Spleen (tissue), 11 donors: Measurements from ENCODE around the gene TPD52L2. TPM values are rescaled to one million over a fixed set of nuclear protein-coding genes. Genes with fewer than 3 reads are reported as not detected.

ENCODE experiments used
- DNase-seq: peaks from one replicate; pipeline ENCODE4 v3.0.0-alpha.2; 2020
- H3K27ac ChIP-seq, 8 donors: fragments of 200-600 bp; sonication (generic) in 7 of 8; 1 replicate in 4 of 8; 2 replicates in 4 of 8; pipeline versions ENCODE4 v1.5.0 to v1.8.0; 2016 to 2021; ENCODE audit warnings: inconsistent platforms in 4 of 8, mild to moderate bottlenecking in 4 of 8, moderate library complexity in 1 of 8
- H3K27me3 ChIP-seq, 7 donors: fragments of 200-600 bp; sonication (generic) in 6 of 7; replicated peaks in 1 of 7; 1 replicate in 4 of 7; 2 replicates in 3 of 7; pipeline versions ENCODE4 v1.5.0 to v1.8.0; 2016 to 2021; ENCODE audit warnings: inconsistent platforms in 3 of 7, mild to moderate bottlenecking in 1 of 7
- H3K36me3 ChIP-seq, 6 donors: fragments of 200-600 bp; sonication (generic) in 5 of 6; 1 replicate in 4 of 6; 2 replicates in 2 of 6; pipeline versions ENCODE4 v1.5.0 to v1.8.0; 2016 to 2021; ENCODE audit warnings: inconsistent platforms in 2 of 6
- H3K4me1 ChIP-seq, 6 donors: fragments of 200-600 bp; sonication (generic) in 5 of 6; 1 replicate in 3 of 6; 2 replicates in 3 of 6; pipeline versions ENCODE4 v1.5.0 to v1.8.0; 2016 to 2021; ENCODE audit warnings: inconsistent platforms in 3 of 6
- H3K4me3 ChIP-seq, 8 donors: fragments of 200-600 bp; sonication (generic) in 7 of 8; 1 replicate in 4 of 8; 2 replicates in 4 of 8; pipeline versions ENCODE4 v1.5.0 to v1.8.0; 2016 to 2021; ENCODE audit warnings: inconsistent platforms in 4 of 8, mild to moderate bottlenecking in 4 of 8, moderate library complexity in 2 of 8
- H3K9me3 ChIP-seq, 8 donors: fragments of 200-600 bp; sonication (generic) in 7 of 8; 1 replicate in 4 of 8; 2 replicates in 4 of 8; pipeline versions ENCODE4 v1.5.0 to v1.8.0; 2016 to 2021; ENCODE audit warnings: inconsistent platforms in 4 of 8
- CTCF ChIP-seq, 11 experiments: fragments of 200-600 bp in 7 of 11; fragments of 450-650 bp in 4 of 11; sonication (generic) in 4 of 11; IDR thresholded peaks in 8 of 11; conservative IDR thresholded peaks in 3 of 11; 1 replicate in 7 of 11; 2 replicates in 4 of 11; pipeline versions ENCODE4 v1.4.0 to v1.8.0; 2016 to 2021; ENCODE audit warnings: antibody characterized with exemption in 11 of 11, inconsistent platforms in 4 of 11, mild to moderate bottlenecking in 1 of 11
- POLR2A ChIP-seq, 3 donors: fragments of 450-650 bp; IDR thresholded peaks; one replicate each; pipeline ENCODE4 v1.5.1; 2017; ENCODE audit warnings: antibody characterized with exemption in 3 of 3, mild to moderate bottlenecking in 1 of 3
- POLR2AphosphoS5 ChIP-seq, 3 donors: sonication (generic); formaldehyde crosslinking; IDR thresholded peaks; one replicate each; pipeline ENCODE4 v1.5.1; 2017; ENCODE audit warnings: antibody characterized with exemption in 3 of 3
- WGBS, 5 donors: extraction: QIAGEN DNeasy Blood & Tissue Kit in 3 of 5; methylation state at CpG; one replicate each; pipeline versions ENCODE4 v1.1.5 to v1.1.7; 2013 to 2018; 5-methylcytosine and 5-hydroxymethylcytosine counted together
- intact Hi-C: fragments of 100-400 bp; cut with DNase I; formaldehyde crosslinking; loops from one replicate; pipeline ENCODE4 v1.15.0; 2023; ENCODE audit warnings: low total_unique reads
- polyA plus RNA-seq, 3 donors: library from polyadenylated mRNA; stranded (reverse); fragments of 200-250 nt; gene quantifications; one replicate each; pipeline ENCODE4 v1.2.1, GENCODE V29; 2013
- total RNA-seq, 7 donors: library from RNA; depleted of rRNA in 3 of 7; stranded (reverse); fragments of >200 nt in 3 of 7; fragmentation: NEBNext Ultra II Directional in 4 of 7; extraction: Animal tissue kit (Norgen Biotek cat#: 25700) in 4 of 7; gene quantifications; one replicate each; pipeline versions ENCODE4 v1.1.0 to v1.2.1, GENCODE V29; 2016 to 2021
- donor health status: healthy with polysubstance abuse.
- donor health status: DM: no; HTN: no; CAD: no; lungs with moderate emphysema.
- donor health status: DM: no; HTN: no; CAD: no.
- donor health status: Bipolar disorder and iron deficiency.
- donor health status: healthy.
- donor health status: DM: no; HTN: no; CAD: no.
- donor health status: DM: yes; HTN: yes; CAD: no.

TPD52L2 gene
- total and polyA plus RNA-seq, 10 donors = 60.2 to 102 (median 87.4) TPM

- DNase-seq = no peak
- Histone ChIP-seq H3K27me3 (no peaks in the 10 kb centered on the region), H3K27ac (no peak overlapping the region), H3K36me3 (peaks cover 6 to 89% (median 39%) of the 10 kb centered on the region in 6 donors), H3K4me3 (no peak overlapping the region), H3K9me3 (no peaks in the 10 kb centered on the region), H3K4me1 (peaks cover 0 to 43% (median 9%) of the 10 kb centered on the region in 6 donors)
- intact Hi-C loops = no loop called here
- TF ChIP-seq POLR2AphosphoS5 (IDR thresholded peaks at IDR 0.05) (no peak), CTCF (IDR thresholded peaks at IDR 0.05 in 8 of 11, conservative IDR thresholded peaks at IDR 0.05 in 3 of 11) (no peak), POLR2A (IDR thresholded peaks at IDR 0.05) (no peak)
- 86 to 90% (median 88%) methylated on average over 8 of the region's 8 CpGs for WGBS, 5 donors
Observed at GRCh38 chr20:63923651-63924050, 58.6 kb downstream of the TPD52L2 start.

GRCh38 chr20:63924241-63924640 is 59.2 kb downstream of the TPD52L2 start:
- no peak for TF ChIP-seq CTCF (IDR thresholded peaks at IDR 0.05 in 8 of 11, conservative IDR thresholded peaks at IDR 0.05 in 3 of 11)
- no peak for TF ChIP-seq POLR2A (IDR thresholded peaks at IDR 0.05)
- no peak for TF ChIP-seq POLR2AphosphoS5 (IDR thresholded peaks at IDR 0.05)
- H3K4me1 ChIP-seq = peaks cover 0 to 38% (median 7%) of the 10 kb centered on the region in 6 donors
- no peak overlapping the region for H3K4me3 ChIP-seq
- intact Hi-C loops = no loop called here
- DNase-seq = no peak
- H3K27me3 ChIP-seq = no peaks in the 10 kb centered on the region
- H3K36me3 ChIP-seq = peaks cover 6 to 89% (median 40%) of the 10 kb centered on the region in 6 donors
- H3K9me3 ChIP-seq = no peaks in the 10 kb centered on the region
- 70 to 79% (median 75%) methylated on average over 9 of the region's 9 CpGs for WGBS, 5 donors
- H3K27ac ChIP-seq = no peak overlapping the region

- Histone ChIP-seq H3K4me1 (peaks cover 0 to 37% (median 7%) of the 10 kb centered on the region in 6 donors), H3K36me3 (peaks cover 9 to 89% (median 55%) of the 10 kb centered on the region in 6 donors), H3K27ac (peak overlapping the region in 5 of 8 donors; percentile 30 to 54 (median 39)), H3K9me3 (no peaks in the 10 kb centered on the region), H3K27me3 (no peaks in the 10 kb centered on the region), H3K4me3 (no peak overlapping the region)
- intact Hi-C loops = no loop called here
- TF ChIP-seq POLR2A (IDR thresholded peaks at IDR 0.05) = no peak
- TF ChIP-seq POLR2AphosphoS5 (IDR thresholded peaks at IDR 0.05) = no peak
- TF ChIP-seq CTCF (IDR thresholded peaks at IDR 0.05 in 8 of 11, conservative IDR thresholded peaks at IDR 0.05 in 3 of 11) = no peak
- DNase-seq = no peak
- 77 to 81% (median 79%) methylated on average over 8 of the region's 8 CpGs for WGBS, 5 donors
Observed at GRCh38 chr20:63926298-63926697, 61.2 kb downstream of the TPD52L2 start.

GRCh38 chr20:63929071-63929470 is 64.0 kb downstream of the TPD52L2 start:
- TF ChIP-seq POLR2AphosphoS5 (IDR thresholded peaks at IDR 0.05) = peak in 2 of 3 donors; percentile 21 to 38
- TF ChIP-seq POLR2A (IDR thresholded peaks at IDR 0.05) = no peak
- TF ChIP-seq CTCF (IDR thresholded peaks at IDR 0.05 in 8 of 11, conservative IDR thresholded peaks at IDR 0.05 in 3 of 11) = no peak
- Histone ChIP-seq H3K4me1 (peaks cover 0 to 22% (median 7%) of the 10 kb centered on the region in 6 donors), H3K4me3 (no peak overlapping the region), H3K27me3 (no peaks in the 10 kb centered on the region), H3K27ac (no peak overlapping the region), H3K9me3 (no peaks in the 10 kb centered on the region), H3K36me3 (peaks cover 9 to 98% (median 71%) of the 10 kb centered on the region in 6 donors)
- 95 to 100% (median 98%) methylated on average over 26 of the region's 26 CpGs for WGBS, 5 donors
- no peak for DNase-seq
- intact Hi-C loops = no loop called here
